LoVo (cell line): Measurements from ENCODE around the gene SLC26A6.

ENCODE experiments used
- DNase-seq: peaks from one replicate; pipeline ENCODE4 v3.0.0-alpha.2; 2016; ENCODE audit warnings: low spot score

The SLC26A6 gene

GRCh38 chr3:48599077-48599501 lies 36.2 kb downstream of the SLC26A6 start:
- no peak for DNase-seq

GRCh38 chr3:48598323-48599076 lies 36.8 kb downstream of the SLC26A6 start:
- DNase-seq, result no peak

GRCh38 chr3:48597408-48597800 lies 37.9 kb downstream of the SLC26A6 start:
- DNase-seq, result no peak

GRCh38 chr3:48596676-48597407 lies 38.4 kb downstream of the SLC26A6 start:
- DNase-seq, result no peak

- DNase-seq, result no peak
These were observed 39.1 kb downstream of the SLC26A6 start for GRCh38 chr3:48596157-48596556.

GRCh38 chr3:48595526-48596121 lies 39.6 kb downstream of the SLC26A6 start:
- peak; percentile 80 for DNase-seq

- DNase-seq, result no peak
These were observed 40.2 kb downstream of the SLC26A6 start, which contains the start of gene COL7A1 for GRCh38 chr3:48595075-48595525. Gene COL7A1, minus strand, starts transcription at chr3:48595329. Its CDS starts 170 bp downstream, at chr3:48595159.

GRCh38 chr3:48594417-48595049 lies 40.7 kb downstream of the SLC26A6 start:
- DNase-seq, result no peak

GRCh38 chr3:48593337-48593736 lies 41.9 kb downstream of the SLC26A6 start:
- no peak for DNase-seq

- DNase-seq, result no peak
These were observed 42.7 kb downstream of the SLC26A6 start for GRCh38 chr3:48592519-48593087.

- DNase-seq, result no peak
These were observed 43.3 kb downstream of the SLC26A6 start for GRCh38 chr3:48591886-48592518.

- DNase-seq, result no peak
These were observed 43.8 kb downstream of the SLC26A6 start for GRCh38 chr3:48591436-48591835.

- no peak for DNase-seq
These were observed 47.0 kb downstream of the SLC26A6 start for GRCh38 chr3:48588230-48588629.

GRCh38 chr3:48587686-48588085 lies 47.6 kb downstream of the SLC26A6 start:
- DNase-seq, result no peak

- DNase-seq, result no peak
These were observed 49.9 kb downstream of the SLC26A6 start for GRCh38 chr3:48585411-48585810.

GRCh38 chr3:48584836-48585235 lies 50.4 kb downstream of the SLC26A6 start:
- no peak for DNase-seq

- no peak for DNase-seq
These were observed 53.4 kb downstream of the SLC26A6 start for GRCh38 chr3:48581621-48582481.

- no peak for DNase-seq
These were observed 58.6 kb downstream of the SLC26A6 start for GRCh38 chr3:48576647-48577046.
